ENCODE results near the gene MAPK14.
"Not testable (repeated sequence)": the region's sequence is repeated elsewhere in the genome, so short reads cannot be mapped to it uniquely, and the experiment has no call there.

Gene MAPK14

DNA sequence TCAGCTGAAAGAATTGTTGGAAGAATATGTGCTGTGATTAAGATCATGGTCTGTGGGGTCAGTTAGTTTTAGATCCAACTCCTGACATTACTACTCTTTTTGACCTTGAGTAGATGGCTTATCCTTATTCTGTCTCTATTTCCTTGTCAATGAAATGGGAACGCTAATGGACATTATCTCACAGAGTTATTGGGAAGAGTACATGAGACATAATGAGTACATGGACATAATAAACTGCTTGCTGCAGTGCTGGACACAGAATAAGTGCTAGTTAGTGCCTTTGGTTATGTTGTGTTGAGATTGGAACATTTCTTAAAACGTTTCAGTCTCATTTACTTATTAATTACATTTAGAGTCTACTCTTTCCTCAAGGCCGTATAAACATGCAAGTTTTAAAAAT, 42.6 kb downstream of the MAPK14 start:
- no peak for DNase-seq

DNA sequence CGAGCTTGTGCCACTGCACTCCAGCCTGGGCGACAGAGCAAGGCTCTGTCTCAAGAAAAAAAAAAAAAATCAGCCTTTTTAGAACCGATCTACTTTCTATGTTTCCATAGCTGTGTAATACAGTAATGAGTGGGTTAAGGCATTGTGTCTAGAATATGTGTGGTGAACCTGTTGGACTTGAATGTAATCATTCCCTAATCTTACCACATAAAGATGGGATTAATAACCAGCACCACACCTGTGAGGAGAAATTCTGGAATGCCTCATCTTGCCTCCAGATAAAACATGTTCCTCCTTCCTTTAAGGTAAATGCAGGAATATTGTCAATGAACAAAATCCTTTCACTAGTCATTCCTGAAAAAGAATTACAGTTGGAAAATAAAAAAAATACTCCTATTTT, 43.7 kb downstream of the MAPK14 start:
- DNase-seq: no peak

DNA sequence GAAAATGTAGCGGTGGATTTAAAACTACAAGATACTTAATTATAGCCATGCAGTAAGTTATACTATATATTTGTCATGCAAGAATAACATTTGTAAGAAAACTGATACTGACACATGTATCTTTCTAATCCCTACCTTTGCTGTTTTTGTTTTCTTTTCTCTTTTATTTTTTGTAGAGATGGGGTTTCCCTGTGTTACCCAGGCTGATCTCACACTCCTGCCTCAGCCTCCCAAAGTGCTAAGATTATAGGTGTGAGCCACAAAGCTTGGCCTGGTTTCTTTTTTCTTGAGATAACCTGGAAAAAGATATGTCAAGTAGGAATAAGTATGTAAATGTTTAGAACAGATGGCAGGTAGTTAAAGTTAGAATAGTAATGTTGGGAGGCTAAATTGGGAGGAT, 44.1 kb downstream of the MAPK14 start:
- no peak for DNase-seq

DNA sequence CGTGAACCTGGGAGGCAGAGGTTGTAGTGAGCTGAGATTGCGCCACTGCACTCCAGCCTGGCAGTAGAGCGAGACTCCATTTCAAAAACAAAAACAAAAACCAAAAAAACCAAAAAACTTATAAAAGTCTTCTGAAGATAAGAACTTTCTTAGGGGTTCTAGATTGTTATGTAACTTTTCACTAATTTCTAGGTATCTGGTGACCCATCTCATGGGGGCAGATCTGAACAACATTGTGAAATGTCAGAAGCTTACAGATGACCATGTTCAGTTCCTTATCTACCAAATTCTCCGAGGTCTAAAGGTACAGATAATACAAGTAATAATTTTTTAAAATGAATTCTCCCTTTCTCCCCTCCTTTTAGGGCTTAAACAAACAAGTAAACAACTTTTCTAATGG, 45.1 kb downstream of the MAPK14 start:
- DNase-seq: no peak

DNA sequence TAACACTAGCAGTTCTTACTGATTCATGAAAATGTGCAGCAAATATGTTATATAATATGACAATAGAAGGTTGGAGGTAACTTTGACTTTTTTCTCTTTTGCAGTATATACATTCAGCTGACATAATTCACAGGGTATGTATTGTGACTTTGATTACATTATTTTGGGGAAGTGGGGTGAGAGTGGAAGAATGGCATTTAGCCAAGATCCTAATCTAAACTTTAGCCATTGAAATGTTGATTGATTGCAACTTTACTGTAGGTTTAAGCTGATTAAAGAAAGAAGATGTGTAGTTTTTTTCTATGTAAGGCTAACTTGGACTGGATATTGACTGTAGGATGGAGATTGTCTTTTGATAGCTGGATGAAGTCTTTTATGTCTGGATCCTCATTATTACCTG, 46.0 kb downstream of the MAPK14 start:
- no peak for DNase-seq

DNA sequence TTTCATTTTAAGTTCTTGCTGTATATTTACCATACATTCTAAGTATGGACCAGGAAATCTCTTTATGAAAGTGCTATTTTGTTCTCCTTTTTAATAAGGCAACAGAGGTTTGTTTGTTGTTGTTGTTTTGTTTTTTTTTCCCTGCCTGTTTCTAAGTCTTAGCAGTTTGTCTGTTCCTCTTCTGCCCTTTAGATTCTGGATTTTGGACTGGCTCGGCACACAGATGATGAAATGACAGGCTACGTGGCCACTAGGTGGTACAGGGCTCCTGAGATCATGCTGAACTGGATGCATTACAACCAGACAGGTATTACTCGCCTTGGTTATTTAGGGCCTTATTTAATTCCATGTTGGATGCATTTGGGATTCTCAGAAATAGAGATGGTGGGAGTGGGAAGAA, 48.0 kb downstream of the MAPK14 start:
- no peak for DNase-seq

DNA sequence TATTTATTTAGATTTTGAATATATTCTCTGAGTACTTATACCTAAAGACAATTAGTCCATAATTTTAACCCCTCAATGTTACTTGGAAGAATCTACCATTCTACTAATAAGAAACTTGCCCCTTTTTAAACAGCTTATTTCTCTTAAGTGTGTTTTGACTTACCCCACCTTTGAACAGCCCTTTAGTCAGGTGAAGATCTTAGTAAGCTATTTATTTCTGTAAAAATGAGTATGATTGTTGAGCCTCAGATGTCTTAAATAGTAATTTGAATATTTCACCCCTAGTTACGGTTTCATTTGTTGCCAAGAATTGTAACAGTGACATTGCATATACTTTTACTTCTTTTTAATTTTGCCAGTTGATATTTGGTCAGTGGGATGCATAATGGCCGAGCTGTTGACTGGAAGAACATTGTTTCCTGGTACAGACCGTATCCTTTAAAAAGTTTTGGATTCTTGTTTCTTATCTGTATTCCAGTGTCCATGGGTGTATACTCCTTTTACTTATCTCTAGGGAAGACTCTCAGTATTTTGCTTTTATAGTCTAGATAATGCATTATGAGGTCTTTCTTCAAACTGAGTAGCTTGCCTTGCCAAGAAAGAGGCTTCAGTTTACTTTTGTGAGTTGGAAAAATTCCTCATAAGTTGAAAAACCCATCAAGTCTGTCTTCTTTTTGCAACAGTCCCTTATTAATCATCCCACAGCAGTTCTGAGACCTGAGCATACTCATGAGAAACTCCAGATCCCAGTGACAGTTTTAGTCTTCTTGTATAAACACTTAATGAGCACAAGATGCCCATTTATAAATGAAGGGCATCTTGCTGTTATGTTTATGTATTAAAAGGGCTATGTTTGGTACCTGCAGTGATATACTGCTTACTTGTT, 48.8 kb downstream of the MAPK14 start:
- DNase-seq: no peak

DNA sequence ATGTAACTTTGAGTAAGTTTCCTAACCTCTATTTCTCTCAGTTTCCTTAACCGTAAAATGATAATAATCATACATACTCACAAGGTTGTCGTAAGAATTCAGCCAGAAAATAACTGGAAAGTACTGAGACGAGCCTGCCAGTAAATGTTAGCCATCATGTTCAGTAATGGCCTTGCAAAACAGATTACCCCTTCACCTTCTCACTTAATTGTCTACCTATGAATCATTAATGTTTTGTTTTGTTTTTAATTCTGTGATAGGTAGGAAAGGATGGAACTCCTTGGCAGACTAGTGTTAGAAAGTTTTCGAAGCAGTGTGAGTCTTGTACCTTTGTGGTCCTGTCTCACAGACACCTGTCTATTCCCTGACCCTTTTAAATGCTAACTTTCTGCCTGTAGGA, 50.6 kb downstream of the MAPK14 start:
- DNase-seq: no peak

DNA sequence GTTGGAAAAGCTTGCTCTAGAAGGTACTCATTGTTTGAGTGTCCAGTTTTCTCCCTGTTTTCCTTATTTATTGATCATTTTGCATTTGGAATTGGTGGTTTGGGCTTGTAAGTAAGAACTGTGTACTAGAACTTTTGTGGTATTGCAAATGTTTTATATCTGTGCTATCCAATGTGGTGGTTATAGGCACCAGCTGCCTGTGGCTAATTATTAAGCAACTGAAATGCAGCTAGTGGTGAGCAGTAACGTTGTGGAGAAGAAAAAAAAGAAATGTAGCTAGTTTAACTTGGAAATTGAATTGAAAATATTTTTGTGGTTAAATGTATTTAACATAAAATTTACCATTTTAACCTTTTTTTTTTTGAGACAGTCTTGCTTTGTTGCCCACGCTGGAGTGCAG, 52.0 kb downstream of the MAPK14 start:
- DNase-seq: no peak

DNA sequence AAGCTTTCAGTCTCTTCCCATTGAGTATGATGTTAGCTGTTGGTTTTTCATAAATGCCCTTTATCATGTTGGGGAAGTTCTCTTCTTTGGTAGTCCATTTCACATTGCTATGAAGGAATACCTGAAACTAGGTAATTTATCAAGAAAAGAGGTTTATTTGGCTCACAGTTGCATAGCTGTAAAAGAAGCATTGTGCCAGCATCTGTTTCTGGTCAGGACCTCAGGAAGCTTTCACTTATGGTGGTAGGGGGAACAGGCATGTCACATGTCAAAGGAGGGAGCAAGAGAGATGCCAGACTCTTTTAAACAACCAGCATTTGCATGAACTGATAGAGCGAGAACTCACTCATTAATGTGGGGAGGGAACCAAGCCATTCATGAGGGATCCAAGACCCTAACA, 54.7 kb downstream of the MAPK14 start:
- no peak for DNase-seq

DNA sequence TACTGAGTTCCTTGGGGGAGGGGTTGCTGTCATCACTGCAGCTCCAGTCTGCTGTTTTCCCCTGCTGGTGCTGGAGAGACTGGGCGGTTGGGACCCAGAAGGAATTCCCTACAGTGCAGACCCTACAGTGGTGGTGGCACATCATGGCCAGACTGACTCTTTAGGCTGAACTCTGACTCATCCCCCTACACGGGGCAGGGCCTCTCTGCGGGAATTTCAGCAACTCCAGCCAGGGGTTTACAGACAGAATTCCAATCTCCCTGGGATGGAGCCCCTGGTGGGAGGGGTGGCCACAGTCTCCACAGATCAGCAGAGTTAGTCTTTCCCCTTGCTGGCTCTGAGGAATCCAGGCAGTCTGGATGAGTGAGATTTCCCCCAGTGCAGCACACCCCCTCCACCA, 55.8 kb downstream of the MAPK14 start:
- no peak for DNase-seq

DNA sequence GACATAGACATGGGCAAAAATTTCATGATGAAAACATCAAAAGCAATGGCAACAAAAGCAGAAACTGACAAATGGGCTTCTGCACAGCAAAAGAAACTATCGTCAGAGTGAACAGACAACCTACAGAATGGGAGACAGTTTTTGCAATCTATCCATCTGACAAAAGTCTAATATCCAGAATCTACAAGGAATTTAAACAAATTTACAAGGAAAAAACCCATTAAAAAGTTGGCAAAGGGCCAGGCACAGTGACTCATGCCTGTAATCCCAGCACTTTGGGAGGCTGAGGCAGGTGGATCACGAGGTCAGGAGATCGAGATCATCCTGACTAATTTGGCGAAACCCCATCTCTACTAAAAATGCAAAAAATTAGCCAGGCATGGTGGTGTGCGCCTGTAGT, 60.6 kb downstream of the MAPK14 start:
- not testable (repeated sequence) for DNase-seq

DNA sequence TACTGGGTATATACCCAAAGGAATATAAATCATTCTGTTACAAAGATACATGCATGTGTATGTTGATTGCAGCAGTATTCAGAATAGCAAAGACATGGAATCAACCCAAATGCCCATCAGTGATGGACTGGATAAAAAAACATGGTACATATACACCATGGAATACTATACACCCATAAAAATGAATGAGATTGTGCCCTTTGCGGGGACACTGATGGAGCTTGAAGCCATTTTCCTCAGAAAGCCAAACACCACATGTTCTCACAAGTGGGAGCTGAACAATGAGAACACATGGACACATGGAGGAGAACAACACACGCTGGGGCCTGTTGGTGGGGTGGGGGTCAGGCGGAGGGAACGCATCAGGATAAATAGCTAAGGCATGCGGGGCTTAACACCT, 61.4 kb downstream of the MAPK14 start:
- DNase-seq: no peak

DNA sequence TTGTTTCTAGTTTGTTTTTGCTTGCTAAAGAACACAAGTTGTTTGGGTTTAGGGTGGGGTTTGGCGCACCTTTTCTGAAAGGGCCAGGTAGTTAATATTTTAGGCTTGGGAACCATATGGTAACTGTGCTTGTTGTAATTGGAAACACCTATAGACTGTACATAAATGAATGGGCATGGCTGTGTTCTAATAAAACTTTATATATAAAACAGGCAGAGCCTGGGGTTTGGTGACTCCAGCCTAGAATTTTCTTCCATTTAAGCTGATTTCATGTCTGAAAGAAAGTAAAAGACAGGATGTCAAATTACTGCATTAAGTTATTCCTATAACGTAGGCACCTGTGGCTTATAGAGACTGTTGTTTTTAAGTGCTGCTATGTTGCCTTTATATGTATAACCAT, 66.6 kb downstream of the MAPK14 start:
- no peak for DNase-seq

DNA sequence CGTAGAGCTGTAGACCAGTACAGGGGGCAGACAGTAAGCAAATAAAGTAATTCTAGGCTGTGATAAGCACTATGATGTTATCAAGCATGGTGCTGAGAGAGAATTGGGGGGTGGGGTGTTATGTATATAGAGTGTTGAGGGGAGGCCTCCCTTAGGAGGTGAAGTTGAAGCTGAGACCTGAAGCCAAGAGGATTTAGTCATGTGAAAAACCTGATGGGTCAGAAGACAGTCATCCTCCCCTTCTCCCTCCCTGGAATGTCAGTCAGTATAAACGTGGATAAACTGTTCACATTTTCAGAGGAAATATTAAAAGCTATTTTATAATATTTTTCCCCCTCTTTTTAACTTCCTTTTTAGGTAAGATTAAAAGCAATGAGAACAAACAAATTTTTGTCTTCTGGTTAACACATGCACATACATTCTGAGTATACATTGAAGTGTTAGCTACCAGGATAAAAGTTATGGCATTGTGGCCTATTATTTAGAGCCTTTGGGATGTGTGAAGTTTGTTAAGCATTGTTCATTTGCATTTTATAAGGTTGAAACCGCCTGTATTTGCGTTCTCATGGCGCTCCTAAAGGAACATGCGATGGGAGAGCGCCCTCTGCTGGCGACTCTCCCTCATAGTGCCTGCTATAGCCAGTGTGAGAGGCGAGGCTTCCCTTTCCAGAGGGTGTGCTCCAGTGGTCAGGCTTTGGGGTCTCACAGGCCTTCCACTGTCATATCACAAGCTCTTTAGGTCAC, 67.3 kb downstream of the MAPK14 start:
- peak; percentile 82 for DNase-seq

DNA sequence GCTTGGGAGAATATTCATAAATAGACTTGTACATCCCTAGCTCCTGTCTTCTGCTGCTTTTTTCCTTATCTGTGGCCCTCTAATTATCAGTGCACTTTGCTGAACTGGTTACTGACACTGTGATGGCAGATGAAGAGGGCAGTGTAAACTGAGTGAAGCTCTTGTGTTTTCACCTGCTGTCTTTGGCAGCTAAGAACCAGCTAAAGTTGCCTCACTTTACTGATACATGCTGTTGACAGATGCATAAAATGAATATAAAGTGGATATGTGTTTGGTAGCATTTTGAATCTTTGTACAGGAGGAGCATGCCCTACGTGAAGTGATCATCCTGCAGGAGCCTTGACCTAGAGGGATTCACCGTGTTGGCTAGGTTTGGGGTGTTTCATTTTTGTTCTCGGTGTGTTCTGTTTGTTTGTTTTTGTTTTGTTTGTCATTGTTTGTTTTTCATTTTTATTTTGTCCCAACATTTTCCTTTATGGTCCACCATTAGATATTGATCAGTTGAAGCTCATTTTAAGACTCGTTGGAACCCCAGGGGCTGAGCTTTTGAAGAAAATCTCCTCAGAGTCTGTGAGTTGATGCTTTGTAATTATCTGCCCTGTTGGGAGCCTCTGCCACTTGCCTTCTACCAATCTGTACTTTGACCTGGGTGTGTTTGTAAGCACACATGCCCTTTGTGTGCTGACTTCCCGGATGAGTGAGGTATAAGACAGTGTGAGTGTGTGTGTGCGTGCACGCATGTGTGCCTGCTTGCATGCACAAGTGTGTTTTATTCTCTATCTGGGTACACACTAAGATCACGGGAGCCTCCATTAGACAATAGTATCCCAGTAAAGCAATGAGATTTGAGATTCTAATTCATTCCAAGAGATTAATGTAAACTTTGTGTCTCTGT, 68.1 kb downstream of the MAPK14 start:
- DNase-seq: no peak

DNA sequence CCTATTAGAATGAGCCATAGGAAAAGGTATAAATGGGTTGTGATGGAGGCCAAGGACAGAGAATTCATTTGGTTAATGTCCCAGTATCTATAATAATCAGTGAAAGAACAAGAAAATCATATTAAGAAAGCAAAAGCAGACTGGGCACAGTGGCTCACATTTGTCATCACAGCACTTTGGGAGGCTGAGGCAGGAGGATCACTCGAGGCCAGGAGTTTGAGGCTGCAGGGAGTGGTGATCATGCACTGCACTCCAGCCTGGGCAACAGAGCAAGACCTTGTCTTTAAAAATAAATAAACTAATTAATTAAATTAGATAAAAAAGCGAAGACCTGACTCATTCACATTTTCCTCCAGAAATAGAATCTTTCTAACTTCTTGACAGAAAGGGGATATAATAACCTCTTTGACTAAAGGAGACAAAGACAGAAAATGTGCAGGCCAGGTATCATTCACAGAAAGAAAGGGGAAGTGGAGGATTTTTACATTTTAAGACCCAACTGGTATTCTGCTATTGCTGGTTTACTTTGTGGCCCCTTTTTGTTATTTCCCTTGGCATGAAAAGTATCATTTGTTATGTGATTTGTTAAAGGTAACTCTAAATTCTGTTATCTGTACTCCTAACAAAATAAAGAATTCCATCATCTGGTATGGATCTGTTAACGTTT, 70.8 kb downstream of the MAPK14 start:
- DNase-seq: no peak

DNA sequence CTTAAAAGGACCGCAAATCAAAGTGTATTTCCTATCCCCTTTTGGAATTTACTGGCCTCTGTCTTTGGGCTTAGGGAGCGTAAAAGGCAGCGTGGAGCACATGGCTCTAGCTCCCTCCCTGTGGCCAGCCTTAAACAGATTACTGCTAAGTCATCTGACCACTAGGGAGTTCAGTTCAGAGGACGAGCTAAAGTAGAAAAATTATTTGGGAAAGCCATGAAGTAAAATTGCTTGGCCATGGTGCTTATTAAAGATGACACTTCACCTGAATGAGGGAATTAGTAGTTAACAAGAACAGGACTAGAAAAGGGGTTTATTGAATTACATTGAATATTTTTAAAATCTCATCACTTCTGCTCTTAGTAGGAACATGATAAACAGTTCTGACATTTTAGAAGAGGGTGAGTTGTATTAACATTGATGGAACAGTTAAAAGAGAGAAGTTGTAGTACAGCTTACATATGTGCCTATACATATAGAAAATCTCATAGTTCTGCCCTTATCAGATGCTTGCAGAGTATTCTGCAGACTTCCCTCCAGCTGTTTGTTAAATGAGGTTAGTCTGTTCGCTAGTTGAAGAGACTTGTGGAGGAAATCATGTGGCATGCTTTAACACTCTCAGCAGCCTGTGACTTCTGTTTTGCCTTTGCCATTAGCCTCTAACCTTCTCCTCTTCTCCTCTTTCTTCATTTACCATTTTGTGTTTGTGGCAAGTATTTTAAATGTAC, 71.5 kb downstream of the MAPK14 start:
- DNase-seq: no peak

DNA sequence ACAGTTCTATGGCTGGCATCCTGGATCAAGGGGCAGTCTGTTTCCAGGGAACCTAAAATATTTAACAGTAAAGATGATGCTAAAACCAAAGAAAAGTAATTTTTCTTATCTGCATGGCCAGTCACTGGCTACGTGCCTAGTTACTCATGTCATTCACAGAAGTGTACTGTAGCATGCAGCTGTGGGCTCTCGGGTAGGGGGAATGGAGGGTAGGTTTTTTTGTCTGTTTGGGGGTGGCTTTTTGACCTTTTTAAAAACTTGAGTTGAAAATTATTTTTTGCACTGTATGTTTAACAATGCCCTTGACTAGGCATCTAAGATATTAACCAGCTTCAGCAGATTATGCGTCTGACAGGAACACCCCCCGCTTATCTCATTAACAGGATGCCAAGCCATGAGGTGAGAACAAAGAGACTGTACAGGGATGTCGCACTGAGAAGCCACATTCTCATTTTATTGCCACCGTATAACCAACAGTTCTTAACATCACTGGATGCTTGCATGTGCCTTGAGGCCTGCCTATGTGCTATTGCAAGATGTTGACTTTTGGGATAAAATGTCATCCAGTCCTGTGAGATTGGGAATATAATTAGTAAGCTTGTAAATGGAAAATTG, 72.4 kb downstream of the MAPK14 start:
- no peak for DNase-seq

DNA sequence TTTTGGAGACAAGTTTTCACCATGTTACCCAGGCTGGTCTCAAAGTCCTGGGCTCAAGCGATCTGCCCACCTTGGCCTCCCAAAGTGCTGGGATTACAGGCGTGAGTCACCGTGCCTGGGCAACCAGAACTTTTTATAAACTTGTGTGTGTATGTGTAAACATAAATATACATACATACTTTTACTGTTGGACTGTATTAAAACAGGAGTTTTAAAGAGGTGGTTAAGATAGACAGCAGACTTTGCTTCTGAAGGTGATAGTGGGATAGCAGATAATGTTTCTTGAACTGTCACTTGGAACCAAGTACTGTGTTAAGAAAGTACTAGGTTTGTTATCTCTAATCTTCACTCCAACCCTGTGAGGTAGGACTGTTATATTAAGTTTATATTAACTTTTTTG, 74.1 kb downstream of the MAPK14 start:
- no peak for DNase-seq

DNA sequence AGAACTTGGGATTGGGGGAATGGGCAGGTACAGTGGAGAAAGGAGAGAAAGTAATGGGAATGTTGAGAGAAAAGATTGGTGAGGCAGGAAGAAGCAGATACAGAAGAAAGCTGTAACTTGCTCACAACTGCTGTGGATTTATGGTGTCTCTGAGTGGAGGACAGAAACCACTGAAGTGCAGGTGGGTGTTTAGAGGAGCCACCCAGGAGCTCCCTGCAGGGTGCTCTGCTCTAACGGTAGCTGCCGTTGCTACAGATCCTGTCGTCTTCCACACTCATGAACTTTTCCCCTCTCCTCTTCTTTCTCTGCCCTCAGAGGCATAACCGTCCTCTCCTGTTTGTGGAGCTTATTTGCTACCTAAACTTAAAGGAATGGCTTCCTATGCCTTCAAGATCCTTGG, 75.2 kb downstream of the MAPK14 start:
- DNase-seq: no peak

DNA sequence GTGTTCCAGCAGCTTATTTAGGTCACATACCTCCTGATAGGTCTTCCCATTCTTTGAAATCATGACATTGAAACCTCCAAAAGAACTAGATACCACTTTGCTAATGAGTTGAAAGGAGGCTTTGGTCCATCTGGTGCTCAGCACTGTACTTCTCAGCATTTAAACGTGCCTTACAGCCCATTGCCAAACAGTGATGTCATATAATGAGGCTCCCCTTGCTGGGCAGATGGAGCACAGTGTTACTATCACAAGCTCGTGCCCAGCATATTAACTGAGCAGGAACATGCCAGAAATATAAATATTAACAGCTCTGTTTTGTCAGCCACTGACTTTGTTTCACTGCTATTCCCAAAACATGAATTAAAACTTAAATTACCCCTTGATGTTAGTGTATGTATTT, 77.2 kb downstream of the MAPK14 start:
- no peak for DNase-seq
